AG09319 (cell line): ENCODE data around the gene SUSD1.

Experiments used
- DNase-seq: peaks from one replicate; pipeline ENCODE4 v3.0.0-alpha.2; 2010; ENCODE audit warnings: low read depth; ENCODE audit errors: extremely low read depth
- TF ChIP-seq, protein P1 (sequence below): IDR thresholded peaks from 2 replicates; pipeline ENCODE4 v1.5.1; 2011; ENCODE audit warnings: low read depth, mild to moderate bottlenecking, inconsistent platforms, low read length, moderate library complexity

SUSD1 gene

DNA sequence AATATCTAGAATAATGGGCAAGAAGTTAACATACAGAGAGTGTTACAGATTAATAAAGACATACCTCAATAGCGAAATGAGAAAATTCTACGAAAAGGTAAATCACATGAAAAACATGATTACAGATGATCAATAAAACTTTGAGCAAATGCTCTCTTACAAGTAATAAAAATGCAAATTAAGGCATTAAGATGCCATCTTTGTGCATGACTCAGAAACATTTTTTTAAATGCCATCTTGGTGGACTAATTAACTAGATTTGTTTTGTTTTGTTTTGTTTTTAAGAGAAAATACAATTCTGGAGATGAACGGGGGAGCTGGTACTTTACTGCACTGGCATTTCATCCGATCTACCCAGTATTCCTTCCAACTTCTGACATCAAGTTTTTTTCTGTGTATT lies 130.2 kb downstream of the SUSD1 start:
- no peak for DNase-seq
- TF ChIP-seq, protein P1, sequence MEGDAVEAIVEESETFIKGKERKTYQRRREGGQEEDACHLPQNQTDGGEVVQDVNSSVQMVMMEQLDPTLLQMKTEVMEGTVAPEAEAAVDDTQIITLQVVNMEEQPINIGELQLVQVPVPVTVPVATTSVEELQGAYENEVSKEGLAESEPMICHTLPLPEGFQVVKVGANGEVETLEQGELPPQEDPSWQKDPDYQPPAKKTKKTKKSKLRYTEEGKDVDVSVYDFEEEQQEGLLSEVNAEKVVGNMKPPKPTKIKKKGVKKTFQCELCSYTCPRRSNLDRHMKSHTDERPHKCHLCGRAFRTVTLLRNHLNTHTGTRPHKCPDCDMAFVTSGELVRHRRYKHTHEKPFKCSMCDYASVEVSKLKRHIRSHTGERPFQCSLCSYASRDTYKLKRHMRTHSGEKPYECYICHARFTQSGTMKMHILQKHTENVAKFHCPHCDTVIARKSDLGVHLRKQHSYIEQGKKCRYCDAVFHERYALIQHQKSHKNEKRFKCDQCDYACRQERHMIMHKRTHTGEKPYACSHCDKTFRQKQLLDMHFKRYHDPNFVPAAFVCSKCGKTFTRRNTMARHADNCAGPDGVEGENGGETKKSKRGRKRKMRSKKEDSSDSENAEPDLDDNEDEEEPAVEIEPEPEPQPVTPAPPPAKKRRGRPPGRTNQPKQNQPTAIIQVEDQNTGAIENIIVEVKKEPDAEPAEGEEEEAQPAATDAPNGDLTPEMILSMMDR: no peak

GRCh38 chr9:112044186-112044585 lies 130.9 kb downstream of the SUSD1 start:
- TF ChIP-seq, protein P1: no peak
- no peak for DNase-seq

DNA sequence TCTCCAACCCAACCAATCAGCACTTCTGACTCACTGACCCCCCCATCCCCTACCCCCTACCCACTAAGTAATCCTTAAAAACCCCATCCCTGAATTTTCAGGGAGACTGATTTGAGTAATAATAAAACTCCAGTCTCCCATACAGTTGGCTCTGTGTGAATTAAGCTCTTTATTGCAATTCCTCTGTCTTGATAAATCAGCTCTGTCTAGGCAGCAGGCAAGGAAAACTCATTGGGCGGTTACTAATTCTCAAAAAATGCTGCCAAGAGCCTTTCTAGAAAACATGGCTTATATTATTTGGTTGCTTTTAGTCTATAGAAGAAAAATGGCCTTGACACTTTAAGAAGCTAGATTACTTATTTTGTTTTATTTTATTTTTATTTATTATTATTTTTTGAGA lies 131.7 kb downstream of the SUSD1 start:
- no peak for DNase-seq
- TF ChIP-seq, protein P1: no peak

- DNase-seq: no peak
These were observed 132.3 kb downstream of the SUSD1 start for GRCh38 chr9:112042769-112043168.

DNA sequence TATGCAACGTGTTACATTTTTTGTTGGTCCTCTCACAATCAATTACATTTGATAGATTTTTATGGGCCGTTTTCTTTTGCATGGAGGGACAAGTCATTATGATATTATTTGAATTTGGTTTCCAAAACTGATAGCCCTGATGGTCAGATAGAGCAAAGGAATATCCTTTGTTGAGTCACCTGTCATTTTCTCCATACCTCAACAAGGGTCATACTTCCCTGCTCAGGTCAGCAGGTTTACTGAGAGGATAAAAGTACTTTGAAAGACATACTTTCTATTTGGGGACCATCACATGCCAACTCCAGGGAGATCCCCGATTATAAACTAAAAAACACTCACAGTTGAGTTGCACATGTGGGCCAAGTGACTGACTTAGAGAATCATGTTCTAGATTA lies 132.9 kb downstream of the SUSD1 start:
- TF ChIP-seq, protein P1: no peak
- DNase-seq: no peak

More at GRCh38 chr9:112042769-112043168, 132.3 kb downstream of the SUSD1 start:
- TF ChIP-seq, protein P1: no peak

- peak; percentile 97 for DNase-seq
- TF ChIP-seq, protein P1: no peak
These were observed 133.4 kb downstream of the SUSD1 start for GRCh38 chr9:112041536-112042243.

GRCh38 chr9:112041199-112041535 lies 133.9 kb downstream of the SUSD1 start:
- DNase-seq: no peak
- TF ChIP-seq, protein P1: no peak
